ENCODE data around the gene STK24.

STK24 gene

DNA sequence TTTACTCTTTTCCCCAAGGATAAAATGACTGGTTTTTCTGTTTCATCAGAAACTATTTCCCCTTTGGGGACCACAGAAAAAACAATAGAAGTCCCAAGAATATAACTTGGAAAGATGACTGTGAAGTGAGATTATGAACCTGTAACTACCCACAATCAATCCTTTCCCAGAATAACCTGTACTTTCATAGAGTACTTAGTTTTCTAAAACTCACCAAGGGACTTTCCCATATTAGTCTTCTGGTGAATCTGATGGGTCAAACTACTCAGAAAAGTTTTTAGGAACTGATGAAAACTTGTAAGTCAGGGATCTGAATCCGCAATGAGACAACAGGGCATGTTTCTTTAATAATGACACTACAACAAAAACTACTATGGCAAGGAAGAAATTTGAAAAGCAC is 62.6 kb downstream of the STK24 start:
- in situ Hi-C loops (cut with MboI; ENCODE audit: low sequenced_read_pairs) = no loop called here

DNA sequence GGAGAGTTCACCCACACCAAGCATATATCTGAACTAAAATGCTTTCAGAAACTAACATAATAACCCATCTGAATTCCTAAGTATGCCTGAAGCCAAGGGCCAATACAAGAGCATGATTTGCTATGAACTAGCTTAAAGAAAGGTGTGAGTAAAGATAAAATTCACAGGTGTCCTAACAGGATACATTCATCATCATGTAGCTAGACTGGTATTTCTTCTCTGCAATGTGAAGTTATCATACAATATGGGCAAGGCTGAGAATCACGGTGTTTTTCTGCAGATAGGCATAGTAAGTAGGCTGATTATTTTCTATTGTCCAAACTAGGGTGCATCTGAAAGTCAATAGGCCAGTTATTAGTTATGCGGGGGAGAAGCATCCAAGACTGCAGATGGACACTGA is 63.1 kb downstream of the STK24 start:
- in situ Hi-C loops (cut with MboI; ENCODE audit: low sequenced_read_pairs) = no loop called here

DNA sequence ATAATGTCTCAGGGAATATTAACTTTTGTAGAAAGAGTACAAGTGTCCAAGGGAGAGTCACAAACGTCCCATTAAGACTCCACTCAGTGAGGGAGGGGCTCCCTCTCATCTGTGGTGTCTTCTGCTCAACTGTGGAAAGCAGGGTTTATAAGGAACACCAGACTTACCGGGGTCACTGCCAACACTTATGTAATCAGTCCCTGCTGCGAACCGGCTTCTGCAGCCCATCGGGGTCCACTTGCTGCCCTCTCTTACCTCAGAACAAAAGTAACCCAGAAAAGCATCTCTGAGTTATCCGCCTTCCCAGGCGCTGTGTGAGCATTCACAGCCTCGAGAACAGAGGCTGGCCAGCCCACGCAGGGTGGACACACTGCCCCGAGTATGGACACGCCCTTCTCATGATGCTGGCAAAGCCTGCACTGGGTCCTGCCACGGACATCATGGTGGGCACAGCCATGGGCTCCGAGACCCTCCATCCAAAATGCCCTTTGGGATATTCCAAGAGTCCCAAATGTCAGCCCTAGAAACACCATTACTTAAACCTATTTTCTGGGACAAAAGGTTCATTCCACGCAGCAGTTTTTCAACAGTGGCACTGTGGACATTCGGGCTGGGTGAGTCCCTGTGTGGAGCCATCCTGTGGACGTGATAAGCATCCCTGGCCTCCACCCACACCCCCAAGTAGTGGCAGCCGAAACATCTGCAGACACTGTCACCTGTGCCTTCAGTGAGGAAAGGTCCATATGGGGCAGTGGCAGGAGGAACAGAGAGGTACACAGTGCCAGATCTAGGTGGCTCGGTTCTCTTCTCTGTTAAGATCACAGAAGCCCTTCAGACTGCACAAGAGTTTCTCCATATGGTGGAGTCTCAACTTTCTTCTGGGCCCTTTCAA is 63.9 kb downstream of the STK24 start:
- in situ Hi-C loops (cut with MboI; ENCODE audit: low sequenced_read_pairs) = no loop called here

DNA sequence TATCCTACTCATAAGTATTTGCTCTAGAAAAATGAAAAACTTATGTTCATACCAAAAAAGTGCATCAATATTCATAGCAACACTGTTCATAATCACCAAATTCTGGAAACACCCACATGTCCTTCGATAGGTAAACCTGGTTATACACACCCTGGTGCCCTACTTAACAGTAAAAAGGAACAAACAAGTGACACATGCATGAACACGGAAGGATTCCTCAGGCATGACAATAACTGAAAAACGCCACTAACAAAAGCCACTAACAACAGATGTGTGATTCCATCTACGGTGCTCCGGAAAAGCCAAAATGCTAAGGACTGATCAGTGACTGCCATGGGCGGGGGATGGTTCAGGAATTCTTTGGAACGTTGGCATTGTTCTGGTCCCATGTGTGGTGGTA is 65.5 kb downstream of the STK24 start:
- in situ Hi-C loops (cut with MboI; ENCODE audit: low sequenced_read_pairs) = no loop called here

DNA sequence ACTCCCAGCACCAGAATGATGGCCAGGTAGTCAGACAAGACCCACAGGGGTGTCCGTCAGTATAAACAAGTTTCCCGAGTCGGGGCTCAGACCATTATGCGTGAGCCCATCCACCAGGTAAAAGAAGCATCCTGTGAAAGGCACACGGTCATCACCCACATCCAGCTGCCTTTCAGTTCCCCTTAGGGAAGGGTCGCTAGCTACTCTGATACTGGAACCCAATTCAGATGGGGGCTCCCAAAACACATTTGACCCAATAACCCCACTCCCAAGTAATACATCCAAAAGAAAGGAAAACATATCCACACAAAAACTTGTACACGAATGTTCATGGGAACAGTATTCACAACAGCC is 66.8 kb downstream of the STK24 start:
- in situ Hi-C loops (cut with MboI; ENCODE audit: low sequenced_read_pairs) = no loop called here

DNA sequence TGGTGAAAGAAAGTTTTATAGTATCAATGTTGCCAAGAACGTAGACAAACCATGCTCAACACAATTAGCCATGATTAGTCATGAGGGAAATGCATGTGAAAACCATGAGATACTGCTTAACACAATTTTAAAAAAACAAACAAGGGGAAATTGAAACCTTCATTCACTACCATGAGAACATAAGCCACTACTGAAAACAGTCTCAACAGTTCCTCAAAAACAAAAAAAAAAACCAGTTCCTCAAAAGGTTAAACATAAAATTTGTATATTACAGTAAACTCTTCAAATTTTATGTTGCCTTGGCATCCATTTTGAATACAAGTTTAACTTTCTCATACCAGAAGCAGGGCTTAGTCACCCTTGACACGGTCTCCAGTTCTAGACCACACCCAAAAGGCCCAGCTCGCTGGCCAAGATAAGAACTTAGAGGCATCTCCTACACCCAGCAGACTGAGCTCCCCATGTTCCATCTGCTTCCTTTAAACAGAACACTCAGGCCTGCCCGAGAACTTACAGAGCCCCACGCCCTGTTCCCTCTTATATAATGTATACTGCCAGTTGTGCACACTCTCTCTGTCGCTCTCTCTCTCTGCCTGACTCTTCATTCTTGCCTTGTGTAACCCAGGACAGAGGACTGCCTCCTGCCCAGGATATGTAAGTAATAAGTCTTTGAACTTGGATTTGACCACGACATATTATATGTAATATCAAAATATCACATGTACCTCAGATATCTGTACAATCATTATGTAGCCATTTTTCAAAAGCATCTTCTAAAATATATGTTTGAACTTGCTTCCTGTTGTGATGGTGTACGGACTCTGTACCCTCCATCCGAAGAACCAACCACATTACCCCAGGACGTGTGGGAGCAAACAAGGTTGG is 67.4 kb downstream of the STK24 start:
- in situ Hi-C loops (cut with MboI; ENCODE audit: low sequenced_read_pairs) = no loop called here

DNA sequence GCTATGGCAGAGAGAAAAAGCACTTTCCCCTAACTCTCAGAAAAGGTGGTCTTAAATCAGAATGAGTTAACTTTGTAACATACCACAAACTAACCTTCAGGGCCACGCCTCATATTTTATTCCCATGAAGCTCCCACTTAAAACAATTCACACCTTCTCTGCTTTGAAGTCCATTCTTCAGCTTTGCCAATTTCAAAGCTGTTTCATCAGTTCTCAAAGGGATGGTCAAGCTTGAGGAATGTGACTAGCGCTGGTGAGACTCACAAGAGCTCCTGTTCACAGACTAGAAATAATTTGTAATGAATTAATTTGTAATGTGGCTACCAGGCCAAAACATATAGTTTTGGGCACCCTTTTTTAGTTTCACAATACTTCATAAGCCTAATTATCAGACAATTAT is 68.2 kb downstream of the STK24 start:
- in situ Hi-C loops (cut with MboI; ENCODE audit: low sequenced_read_pairs) = no loop called here

DNA sequence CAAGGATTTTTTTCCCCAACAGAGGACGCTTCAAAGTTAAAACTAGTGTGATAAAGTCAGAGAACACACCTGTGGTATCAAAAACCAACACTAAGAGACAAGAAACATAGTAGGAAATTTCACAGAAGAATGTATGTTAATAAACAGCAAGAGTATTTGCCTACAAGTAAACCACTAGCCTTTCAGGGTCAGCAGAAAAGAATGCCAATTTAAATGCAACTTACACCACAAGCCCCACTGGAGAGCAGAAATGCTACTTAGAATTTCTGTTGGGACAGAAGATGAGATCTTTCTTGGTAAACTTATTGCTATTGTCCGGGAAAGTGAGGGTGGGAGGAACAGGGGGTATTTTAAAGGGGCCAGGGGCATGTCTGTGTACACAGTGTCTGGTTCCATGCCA is 68.6 kb downstream of the STK24 start:
- in situ Hi-C loops (cut with MboI; ENCODE audit: low sequenced_read_pairs) = no loop called here

DNA sequence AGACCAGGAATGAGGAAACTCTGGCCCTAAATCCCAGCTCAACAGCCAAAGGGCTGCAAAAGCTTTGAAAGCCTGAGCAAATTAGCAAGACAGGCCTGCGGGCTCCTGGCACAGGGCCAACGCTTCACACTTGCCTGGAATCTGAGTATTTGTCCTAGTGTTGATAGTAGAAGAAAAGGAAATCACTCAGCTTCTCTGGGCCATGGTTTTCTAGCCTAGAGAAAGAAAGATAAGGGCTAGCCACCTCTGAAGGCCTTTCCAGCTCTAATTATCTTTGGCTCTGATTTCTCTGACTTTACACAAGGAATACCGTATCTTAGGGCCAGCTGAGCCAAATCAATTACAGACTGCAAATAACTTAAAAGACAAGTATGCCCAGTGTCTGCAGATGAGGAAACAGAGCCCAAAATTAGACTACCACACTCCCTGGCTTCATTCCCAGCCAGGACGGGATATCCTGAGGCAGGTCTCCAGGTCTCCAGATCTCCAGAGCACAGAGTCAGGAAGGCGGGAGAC is 69.6 kb downstream of the STK24 start:
- in situ Hi-C loops (cut with MboI; ENCODE audit: low sequenced_read_pairs) = no loop called here

DNA sequence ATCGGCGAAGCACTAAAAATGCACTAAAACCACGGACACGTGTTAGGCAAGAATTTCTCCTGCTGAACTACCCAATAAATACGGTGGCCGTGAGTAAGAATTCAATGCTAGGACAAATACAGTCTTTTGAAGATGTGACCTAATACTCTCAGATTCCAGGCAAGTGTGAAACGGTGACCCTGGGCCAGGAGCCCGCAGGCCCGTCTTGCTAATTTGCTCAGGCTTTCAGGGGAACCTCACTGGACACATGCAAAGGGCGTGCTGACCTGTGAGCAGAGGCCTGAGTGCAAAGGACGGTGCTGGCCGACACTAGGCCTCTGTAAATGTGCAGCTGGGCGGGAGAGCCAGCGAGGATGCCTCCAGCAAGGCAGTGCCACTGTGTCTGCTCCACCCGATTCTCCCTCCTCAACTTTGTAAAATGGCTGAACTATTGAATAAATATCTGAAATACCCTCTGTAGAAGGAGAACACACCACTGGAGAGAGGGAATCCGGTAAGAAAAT is 70.1 kb downstream of the STK24 start:
- in situ Hi-C loops (cut with MboI; ENCODE audit: low sequenced_read_pairs) = no loop called here

DNA sequence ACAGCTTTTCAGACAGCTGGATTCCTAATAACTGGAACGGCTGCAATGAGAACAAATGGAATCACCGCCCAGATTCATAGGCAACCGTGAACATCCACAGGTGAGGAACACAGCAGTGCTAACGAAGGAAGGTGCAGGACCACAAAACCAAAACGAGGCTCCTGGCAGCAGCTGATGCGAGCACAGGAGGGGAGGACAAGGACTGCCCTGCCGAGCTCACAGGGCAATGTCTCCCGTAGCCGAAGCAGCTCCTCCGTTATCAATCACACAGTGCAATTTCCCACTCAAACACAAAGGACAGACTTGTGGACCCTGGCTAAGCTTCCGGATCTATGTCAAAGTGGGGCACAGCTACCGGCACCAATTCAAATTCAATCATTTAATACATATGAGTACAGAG is 70.6 kb downstream of the STK24 start:
- in situ Hi-C loops (cut with MboI; ENCODE audit: low sequenced_read_pairs) = no loop called here

DNA sequence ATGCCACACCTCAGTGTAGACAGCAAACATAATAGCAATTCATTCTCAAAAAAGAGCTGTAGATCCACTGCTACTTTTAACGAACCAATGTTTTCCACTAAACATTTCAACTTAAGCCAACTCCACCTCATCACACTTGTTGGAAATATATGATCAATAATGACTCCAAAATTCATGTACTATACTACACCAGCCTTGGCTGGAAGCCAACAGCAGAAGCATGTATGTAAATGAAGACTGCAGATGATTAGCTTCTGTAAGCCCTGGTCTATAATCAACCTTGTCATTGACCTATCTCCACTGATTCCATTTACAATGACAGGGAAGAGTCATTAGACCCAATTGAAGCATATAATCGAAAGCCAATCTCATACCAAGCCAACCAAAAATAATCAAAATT is 71.7 kb downstream of the STK24 start:
- in situ Hi-C loops (cut with MboI; ENCODE audit: low sequenced_read_pairs) = no loop called here

DNA sequence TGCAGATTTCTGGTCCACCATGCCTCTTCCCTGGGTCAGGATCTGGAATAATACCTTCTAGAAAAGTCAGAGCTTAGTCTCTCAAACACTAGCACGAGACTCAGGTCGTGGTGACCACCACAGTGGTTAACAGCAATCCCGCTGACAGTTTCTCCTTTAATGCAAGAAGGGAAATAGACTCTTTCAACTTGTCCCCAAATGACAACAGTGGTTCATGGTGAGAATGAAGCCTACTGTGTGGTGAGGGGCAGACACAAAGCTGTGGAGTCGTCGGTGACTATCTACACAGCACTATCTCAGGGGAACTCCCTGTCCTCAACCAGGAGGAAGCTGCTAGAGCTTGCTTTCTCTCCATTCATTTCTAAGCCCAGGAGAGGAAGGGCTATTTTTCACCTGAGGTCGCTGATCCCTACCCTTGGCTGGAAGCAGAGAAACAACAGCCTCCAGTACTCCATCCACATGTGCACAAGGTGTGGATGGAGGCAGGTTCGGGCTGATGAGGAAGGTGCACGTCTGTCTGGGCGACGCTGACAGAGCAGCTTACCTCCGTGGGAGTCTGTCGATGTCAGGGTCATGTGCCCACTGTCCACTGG is 72.4 kb downstream of the STK24 start:
- in situ Hi-C loops (cut with MboI; ENCODE audit: low sequenced_read_pairs) = no loop called here

DNA sequence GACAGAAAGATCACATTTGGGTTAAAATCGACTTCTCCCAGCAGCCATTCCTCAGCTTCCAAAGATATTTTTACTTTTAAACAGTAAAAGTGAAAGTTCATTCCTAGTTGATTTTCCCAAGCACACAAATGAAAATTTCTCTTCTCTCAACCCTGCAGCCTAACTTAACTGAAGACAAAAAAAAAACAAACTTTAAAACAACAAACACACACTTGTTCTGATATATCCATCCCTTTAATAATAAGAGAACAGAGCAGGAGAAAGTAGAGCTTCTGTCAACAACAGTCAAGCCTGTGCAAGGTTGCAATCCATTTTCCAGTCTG is 72.9 kb downstream of the STK24 start:
- in situ Hi-C loops (cut with MboI; ENCODE audit: low sequenced_read_pairs) = no loop called here

DNA sequence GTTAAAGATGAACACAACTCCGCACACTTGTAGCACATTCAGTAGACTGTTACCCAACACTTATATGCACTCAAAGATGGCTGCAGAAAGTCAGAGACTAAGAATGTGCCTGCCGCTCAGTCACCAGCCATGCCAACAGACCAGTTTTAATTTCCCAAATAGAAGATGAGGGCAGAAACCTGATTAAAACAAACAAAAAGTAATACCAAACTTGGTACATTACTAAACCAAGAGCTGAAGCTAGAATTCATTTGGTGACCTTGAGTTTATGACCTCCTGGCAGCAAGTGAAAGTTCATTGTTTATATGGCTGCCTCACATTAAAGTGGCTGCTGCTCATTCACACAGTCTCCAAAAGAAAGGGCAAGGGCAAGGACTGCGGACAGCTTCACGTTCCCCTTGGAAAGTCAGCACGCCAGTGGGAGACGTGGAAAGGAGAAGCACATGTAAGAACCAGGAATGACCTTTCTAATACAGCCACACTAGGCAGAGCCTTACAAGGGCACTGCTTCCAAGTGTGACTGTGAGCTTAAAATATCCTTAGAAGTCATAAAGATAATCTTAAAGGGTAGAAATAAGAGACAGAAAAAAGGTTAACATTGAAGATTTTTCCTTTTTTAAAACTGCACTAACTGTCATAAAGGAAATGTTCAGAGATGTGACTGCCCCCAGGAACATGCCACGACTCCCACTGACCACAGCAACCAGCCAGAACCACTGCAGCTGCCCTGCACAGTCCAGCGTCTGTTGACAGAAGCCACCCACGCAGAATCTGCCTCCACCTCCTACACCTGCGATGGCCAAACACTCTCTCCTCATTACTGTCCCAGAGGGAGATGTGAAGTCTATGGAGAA is 73.5 kb downstream of the STK24 start:
- in situ Hi-C loops (cut with MboI; ENCODE audit: low sequenced_read_pairs) = no loop called here

DNA sequence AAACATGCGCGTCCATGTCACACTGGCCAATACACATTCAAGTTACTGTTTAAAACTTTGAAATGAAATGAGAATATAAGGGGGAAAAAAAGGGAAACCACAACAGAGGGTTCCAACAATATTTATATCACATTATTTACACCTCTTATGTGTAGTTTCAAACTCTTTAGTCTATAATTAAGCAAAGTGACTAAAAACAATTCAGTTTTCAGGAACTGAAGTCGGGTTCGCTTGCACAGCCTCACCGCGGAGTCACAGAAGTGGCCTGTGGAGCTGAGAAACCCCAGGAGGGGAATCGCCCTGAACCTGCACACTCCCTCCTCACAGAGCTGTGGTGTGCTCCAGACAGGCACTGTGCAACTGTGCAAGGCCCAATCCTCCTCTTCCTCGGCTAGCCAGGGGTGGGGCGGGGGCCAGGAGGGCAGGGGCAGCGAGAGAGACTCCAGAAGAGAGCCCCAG is 75.9 kb downstream of the STK24 start:
- in situ Hi-C loops (cut with MboI; ENCODE audit: low sequenced_read_pairs) = no loop called here

DNA sequence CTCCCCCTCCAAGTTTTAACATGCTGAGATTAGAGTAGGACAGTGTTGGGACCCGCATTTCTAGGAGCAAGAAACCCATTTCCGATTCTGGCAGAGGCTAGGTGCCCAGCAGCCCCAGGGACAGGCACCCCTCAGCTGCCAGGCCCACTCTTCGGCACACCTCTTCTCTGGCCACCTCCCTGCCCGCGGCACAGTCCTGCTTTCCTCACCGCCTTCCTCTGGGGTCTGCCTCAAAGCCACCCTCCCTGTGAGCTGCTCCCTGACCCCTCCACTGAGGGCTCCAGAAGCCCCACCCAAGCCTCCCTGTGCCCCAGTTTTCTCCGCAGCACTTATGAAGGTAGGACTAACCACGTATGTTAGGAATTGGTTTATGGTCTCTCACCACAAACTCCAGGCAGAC is 79.9 kb downstream of the STK24 start:
- in situ Hi-C loops (cut with MboI; ENCODE audit: low sequenced_read_pairs) = no loop called here

DNA sequence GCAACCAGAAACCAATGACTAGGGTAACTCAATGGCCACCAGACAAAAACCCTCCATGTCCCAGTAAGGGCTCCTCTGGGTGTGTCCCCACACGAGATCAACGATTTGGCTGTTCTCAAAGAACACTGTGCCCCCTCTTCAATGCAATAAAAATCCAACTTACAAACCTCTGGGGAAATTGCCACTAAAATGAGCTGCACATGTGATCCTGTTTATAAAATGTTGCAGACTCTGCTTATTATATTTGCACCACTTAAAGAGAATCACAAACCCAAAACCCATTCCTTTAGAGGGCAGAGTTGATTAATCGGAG is 80.5 kb downstream of the STK24 start:
- in situ Hi-C loops (cut with MboI; ENCODE audit: low sequenced_read_pairs) = no loop called here

DNA sequence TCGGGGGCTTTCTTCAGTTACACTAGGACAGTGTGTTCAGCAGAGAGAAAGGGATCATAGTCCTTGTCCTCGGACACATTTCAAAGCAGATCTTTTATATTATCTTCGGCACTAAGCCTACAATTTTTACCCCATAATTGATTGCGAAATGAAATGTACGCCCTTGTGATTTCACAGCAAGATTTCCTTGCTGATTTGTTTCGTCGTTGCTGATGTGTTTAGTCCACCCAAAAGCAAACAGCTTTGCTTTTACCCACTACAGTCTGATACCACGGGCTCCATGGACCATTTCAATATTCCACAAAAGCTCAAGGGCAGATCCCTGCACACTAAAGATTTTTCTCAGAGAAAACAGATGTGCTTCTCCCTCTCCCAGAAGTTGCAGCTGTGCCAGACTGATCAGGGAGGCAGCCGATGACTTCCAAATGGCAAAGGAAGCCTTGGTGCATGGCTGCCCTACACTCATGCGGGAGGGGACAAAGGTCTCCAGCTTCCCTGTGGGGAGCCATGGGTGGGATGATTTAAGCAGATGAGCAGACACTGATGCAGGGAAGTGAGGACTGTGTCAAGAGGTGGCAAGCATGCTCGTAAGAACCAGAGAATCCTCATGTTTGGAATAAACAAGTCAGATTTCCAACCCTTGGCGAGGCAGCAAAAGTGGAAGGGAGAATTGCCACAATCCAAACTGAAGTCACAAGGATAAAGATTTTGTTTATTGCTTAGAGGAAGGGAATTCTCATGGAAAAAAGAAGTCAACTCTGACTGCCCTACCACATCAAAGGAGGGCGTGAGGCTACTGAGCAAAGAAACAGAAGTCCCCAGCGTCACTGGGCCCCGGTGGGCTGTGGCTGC is 81.1 kb downstream of the STK24 start:
- in situ Hi-C loops (cut with MboI; ENCODE audit: low sequenced_read_pairs) = no loop called here

DNA sequence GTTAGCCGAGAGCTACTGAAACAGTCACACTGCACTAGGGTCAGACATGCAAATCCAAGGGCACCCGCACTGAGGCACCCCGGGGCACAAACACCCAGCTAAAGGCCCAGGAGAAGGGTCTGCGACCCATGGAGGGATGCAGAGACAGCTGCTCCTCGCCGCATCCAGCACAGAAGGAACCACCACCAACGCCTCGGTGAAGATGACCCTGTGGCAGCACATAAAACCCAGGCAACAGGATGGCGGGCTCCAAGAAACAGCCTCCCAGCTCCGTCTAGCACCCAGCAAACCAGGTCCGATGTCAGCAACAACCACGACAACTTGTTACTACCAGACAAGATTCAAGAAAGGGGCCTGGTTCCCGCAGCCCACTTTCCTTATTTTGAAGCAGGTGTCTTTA is 82.1 kb downstream of the STK24 start:
- in situ Hi-C loops (cut with MboI; ENCODE audit: low sequenced_read_pairs) = no loop called here
